HepG2 (cell line): ENCODE data around the gene RPS25. TPM values are rescaled to one million over a fixed set of nuclear protein-coding genes. Genes with fewer than 3 reads are reported as not detected.

ENCODE experiments used
- BCL6 ChIP-seq: IDR thresholded peaks from 2 replicates; pipeline ENCODE4 v1.6.1; 2016; ENCODE audit warnings: missing genetic modification reagents, missing compliant biosample characterization
- CC2D1A ChIP-seq: sonication (generic); formaldehyde crosslinking; IDR thresholded peaks from 2 replicates; pipeline ENCODE4 v1.8.1; 2023; ENCODE audit warnings: mild to moderate bottlenecking, missing genetic modification reagents
- CEBPG ChIP-seq: IDR thresholded peaks from 2 replicates; pipeline ENCODE4 v1.6.1; 2016
- EED ChIP-seq: sonication (generic); formaldehyde crosslinking; IDR thresholded peaks from 2 replicates; pipeline ENCODE4 v1.5.0; 2020; ENCODE audit warnings: mild to moderate bottlenecking, missing genetic modification reagents
- KDM2A ChIP-seq: sonication (generic); formaldehyde crosslinking; IDR thresholded peaks from 2 replicates; pipeline ENCODE4 v1.4.0; 2020; ENCODE audit warnings: low read depth, missing genetic modification reagents, borderline replicate concordance
- MBNL3 ChIP-seq: fragments of 250-450 bp; sonication (Bioruptor Pico); conservative IDR thresholded peaks from 2 replicates; pipeline ENCODE4 v1.8.0; 2022; ENCODE audit warnings: mild to moderate bottlenecking, inconsistent platforms
- MED8 ChIP-seq: sonication (generic); formaldehyde crosslinking; IDR thresholded peaks from 2 replicates; pipeline ENCODE4 v1.8.1; 2023; ENCODE audit warnings: mild to moderate bottlenecking, missing genetic modification reagents; ENCODE audit not compliant: insufficient replicate concordance
- MTF1 ChIP-seq: sonication (generic); formaldehyde crosslinking; IDR thresholded peaks from 2 replicates; pipeline ENCODE4 v1.5.0; 2020; ENCODE audit warnings: missing genetic modification reagents
- NCOA2 ChIP-seq: sonication (generic); formaldehyde crosslinking; IDR thresholded peaks from 2 replicates; pipeline ENCODE4 v1.8.0; 2022; ENCODE audit warnings: inconsistent platforms
- POLR2G ChIP-seq: fragments of 200-400 bp; formaldehyde crosslinking; IDR thresholded peaks from 2 replicates; pipeline ENCODE4 v1.6.1; 2018; ENCODE audit warnings: mild to moderate bottlenecking, low read depth, low read length, moderate library complexity
- SMAD3 ChIP-seq: sonication (generic); formaldehyde crosslinking; IDR thresholded peaks from 2 replicates; pipeline ENCODE4 v1.4.0; 2020; ENCODE audit warnings: missing genetic modification reagents
- SRSF1 ChIP-seq: fragments of 200-400 bp; formaldehyde crosslinking; optimal IDR thresholded peaks from 2 replicates; pipeline ENCODE3; 2017; ENCODE audit warnings: mild to moderate bottlenecking, low read depth, low read length, moderate library complexity
- ZNF24 ChIP-seq: fragments of 450-650 bp; IDR thresholded peaks from 2 replicates; pipeline ENCODE4 v1.6.1; 2017; ENCODE audit warnings: antibody characterized with exemption, mild to moderate bottlenecking
- ZNF350 ChIP-seq: sonication (generic); formaldehyde crosslinking; IDR thresholded peaks from 2 replicates; pipeline ENCODE4 v1.4.0; 2020; ENCODE audit warnings: mild to moderate bottlenecking, low read depth, missing genetic modification reagents, borderline replicate concordance
- ZNF430 ChIP-seq: sonication (generic); formaldehyde crosslinking; IDR thresholded peaks from 2 replicates; pipeline ENCODE4 v1.9.0; 2021; ENCODE audit warnings: mild to moderate bottlenecking, missing genetic modification reagents
- ZNF563 ChIP-seq: sonication (generic); formaldehyde crosslinking; IDR thresholded peaks from 2 replicates; pipeline ENCODE4 v1.8.0; 2022; ENCODE audit warnings: mild to moderate bottlenecking, moderate library complexity, missing genetic modification reagents
- ZNF577 ChIP-seq: sonication (generic); formaldehyde crosslinking; IDR thresholded peaks from 2 replicates; pipeline ENCODE4 v1.4.0; 2020; ENCODE audit warnings: mild to moderate bottlenecking, low read depth, missing genetic modification reagents, borderline replicate concordance
- ZNF841 ChIP-seq: sonication (generic); formaldehyde crosslinking; IDR thresholded peaks from 2 replicates; pipeline ENCODE4 v1.8.1; 2023; ENCODE audit warnings: missing genetic modification reagents, borderline replicate concordance
- ZSCAN29 ChIP-seq: sonication (generic); formaldehyde crosslinking; conservative IDR thresholded peaks from 2 replicates; pipeline ENCODE4 v1.4.0; 2020; ENCODE audit warnings: mild to moderate bottlenecking, missing genetic modification reagents
- polyA plus RNA-seq, 8 experiments: library from polyadenylated mRNA; depleted of rRNA in 3 of 8; stranded (reverse) in 7 of 8; unstranded in 1 of 8; fragments of >200 nt; fragmentation: Illumina TruSeq in 4 of 8; extraction: Trizol in 4 of 8; gene quantifications; 2 replicates each; pipeline versions ENCODE4 v1.2.1 to v1.2.3, GENCODE V29; 2011 to 2016; ENCODE audit warnings: low read depth in 4 of 8, missing spikeins in 1 of 8, mixed read lengths in 1 of 8; ENCODE audit not compliant: insufficient read depth in 1 of 8
- total RNA-seq, 5 experiments: library from RNA; depleted of rRNA; stranded (reverse); fragments of >200 nt; fragmentation: Illumina TruSeq; extraction: Trizol; gene quantifications; 2 replicates each; pipeline ENCODE4 v1.2.3, GENCODE V29; 2016; ENCODE audit warnings: low read depth in 1 of 5
- TF ChIP-seq, protein P1 (sequence below): sonication (generic); formaldehyde crosslinking; IDR thresholded peaks from 2 replicates; pipeline ENCODE4 v1.4.0; 2020; ENCODE audit warnings: missing genetic modification reagents
- TF ChIP-seq, protein P2 (sequence below): sonication (generic); formaldehyde crosslinking; conservative IDR thresholded peaks from 2 replicates; pipeline ENCODE4 v1.4.0; 2020; ENCODE audit warnings: missing genetic modification reagents
- TF ChIP-seq, protein P3 (sequence below): sonication (generic); formaldehyde crosslinking; conservative IDR thresholded peaks from 2 replicates; pipeline ENCODE4 v1.8.0; 2022; ENCODE audit warnings: mild to moderate bottlenecking, moderate library complexity, missing genetic modification reagents

RPS25 gene
- total and polyA plus RNA-seq, 2 of the 13 experiments (the other 11 are each of a cell fraction or from before 2014, with no cell fraction given): 839 to 1,415 TPM

DNA sequence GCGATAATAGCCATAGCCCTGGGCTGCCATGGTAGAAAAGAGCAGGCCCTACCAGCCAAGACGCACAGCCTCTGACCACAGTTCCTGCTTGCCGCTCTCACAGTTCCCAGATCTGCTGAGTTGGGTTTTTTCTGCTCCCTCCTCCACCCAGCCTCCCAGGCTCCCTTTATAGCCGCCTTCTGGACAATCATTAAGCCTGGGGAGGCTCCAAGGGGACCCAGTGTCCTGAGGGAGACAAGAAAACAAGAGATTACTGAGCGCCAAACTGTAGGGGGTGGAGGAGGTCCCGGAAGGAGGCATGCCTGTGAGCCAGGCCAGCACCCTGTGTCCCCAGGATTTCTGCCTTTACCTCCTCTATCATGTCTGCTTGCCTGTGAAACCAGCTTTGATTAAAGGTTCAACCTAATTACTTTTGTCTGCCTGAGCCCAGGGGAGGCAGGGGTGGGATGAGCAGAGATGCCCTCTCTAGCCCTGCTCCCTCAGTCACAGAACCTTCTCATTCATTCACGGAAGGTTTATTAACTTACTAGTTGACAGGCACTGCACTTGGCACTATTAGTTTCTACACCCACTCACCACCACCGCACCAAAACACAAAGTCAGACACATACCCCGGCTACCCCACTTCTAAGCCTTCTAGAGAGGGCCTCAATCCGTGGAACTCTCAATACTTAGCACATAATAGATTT lies 11.3 kb upstream of the RPS25 start (continued):
- TF ChIP-seq, protein P1, sequence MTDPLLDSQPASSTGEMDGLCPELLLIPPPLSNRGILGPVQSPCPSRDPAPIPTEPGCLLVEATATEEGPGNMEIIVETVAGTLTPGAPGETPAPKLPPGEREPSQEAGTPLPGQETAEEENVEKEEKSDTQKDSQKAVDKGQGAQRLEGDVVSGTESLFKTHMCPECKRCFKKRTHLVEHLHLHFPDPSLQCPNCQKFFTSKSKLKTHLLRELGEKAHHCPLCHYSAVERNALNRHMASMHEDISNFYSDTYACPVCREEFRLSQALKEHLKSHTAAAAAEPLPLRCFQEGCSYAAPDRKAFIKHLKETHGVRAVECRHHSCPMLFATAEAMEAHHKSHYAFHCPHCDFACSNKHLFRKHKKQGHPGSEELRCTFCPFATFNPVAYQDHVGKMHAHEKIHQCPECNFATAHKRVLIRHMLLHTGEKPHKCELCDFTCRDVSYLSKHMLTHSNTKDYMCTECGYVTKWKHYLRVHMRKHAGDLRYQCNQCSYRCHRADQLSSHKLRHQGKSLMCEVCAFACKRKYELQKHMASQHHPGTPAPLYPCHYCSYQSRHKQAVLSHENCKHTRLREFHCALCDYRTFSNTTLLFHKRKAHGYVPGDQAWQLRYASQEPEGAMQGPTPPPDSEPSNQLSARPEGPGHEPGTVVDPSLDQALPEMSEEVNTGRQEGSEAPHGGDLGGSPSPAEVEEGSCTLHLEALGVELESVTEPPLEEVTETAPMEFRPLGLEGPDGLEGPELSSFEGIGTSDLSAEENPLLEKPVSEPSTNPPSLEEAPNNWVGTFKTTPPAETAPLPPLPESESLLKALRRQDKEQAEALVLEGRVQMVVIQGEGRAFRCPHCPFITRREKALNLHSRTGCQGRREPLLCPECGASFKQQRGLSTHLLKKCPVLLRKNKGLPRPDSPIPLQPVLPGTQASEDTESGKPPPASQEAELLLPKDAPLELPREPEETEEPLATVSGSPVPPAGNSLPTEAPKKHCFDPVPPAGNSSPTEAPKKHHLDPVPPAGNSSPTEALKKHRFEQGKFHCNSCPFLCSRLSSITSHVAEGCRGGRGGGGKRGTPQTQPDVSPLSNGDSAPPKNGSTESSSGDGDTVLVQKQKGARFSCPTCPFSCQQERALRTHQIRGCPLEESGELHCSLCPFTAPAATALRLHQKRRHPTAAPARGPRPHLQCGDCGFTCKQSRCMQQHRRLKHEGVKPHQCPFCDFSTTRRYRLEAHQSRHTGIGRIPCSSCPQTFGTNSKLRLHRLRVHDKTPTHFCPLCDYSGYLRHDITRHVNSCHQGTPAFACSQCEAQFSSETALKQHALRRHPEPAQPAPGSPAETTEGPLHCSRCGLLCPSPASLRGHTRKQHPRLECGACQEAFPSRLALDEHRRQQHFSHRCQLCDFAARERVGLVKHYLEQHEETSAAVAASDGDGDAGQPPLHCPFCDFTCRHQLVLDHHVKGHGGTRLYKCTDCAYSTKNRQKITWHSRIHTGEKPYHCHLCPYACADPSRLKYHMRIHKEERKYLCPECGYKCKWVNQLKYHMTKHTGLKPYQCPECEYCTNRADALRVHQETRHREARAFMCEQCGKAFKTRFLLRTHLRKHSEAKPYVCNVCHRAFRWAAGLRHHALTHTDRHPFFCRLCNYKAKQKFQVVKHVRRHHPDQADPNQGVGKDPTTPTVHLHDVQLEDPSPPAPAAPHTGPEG (CRISPR knock-in tag): no peak
- TF ChIP-seq MTF1 (CRISPR knock-in tag) (no peak), KDM2A (0 out of 2 replicates have a peak, but pooled peaks have one; percentile 27), POLR2G (peak; percentile 82), ZNF350 (CRISPR knock-in tag) (no peak), ZNF841 (CRISPR knock-in tag) (no peak), SMAD3 (CRISPR knock-in tag) (no peak), SRSF1 (no peak), ZNF563 (CRISPR knock-in tag) (0 out of 2 replicates have a peak, but pooled peaks have one; percentile 21), CC2D1A (CRISPR knock-in tag) (no peak), NCOA2 (CRISPR knock-in tag) (peak; percentile 50; the same call in 1 of the 2 replicates), ZNF24 (no peak), ZSCAN29 (no peak), EED (no peak), ZNF577 (CRISPR knock-in tag) (no peak), BCL6 (no peak), ZNF430 (no peak), MED8 (no peak), MBNL3 (CRISPR knock-in tag) (no peak), CEBPG (CRISPR knock-in tag) (peak; percentile 13; the same call in 1 of the 2 replicates)
- TF ChIP-seq, protein P2, sequence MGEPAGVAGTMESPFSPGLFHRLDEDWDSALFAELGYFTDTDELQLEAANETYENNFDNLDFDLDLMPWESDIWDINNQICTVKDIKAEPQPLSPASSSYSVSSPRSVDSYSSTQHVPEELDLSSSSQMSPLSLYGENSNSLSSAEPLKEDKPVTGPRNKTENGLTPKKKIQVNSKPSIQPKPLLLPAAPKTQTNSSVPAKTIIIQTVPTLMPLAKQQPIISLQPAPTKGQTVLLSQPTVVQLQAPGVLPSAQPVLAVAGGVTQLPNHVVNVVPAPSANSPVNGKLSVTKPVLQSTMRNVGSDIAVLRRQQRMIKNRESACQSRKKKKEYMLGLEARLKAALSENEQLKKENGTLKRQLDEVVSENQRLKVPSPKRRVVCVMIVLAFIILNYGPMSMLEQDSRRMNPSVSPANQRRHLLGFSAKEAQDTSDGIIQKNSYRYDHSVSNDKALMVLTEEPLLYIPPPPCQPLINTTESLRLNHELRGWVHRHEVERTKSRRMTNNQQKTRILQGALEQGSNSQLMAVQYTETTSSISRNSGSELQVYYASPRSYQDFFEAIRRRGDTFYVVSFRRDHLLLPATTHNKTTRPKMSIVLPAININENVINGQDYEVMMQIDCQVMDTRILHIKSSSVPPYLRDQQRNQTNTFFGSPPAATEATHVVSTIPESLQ (CRISPR knock-in tag): no peak
- TF ChIP-seq, protein P3, sequence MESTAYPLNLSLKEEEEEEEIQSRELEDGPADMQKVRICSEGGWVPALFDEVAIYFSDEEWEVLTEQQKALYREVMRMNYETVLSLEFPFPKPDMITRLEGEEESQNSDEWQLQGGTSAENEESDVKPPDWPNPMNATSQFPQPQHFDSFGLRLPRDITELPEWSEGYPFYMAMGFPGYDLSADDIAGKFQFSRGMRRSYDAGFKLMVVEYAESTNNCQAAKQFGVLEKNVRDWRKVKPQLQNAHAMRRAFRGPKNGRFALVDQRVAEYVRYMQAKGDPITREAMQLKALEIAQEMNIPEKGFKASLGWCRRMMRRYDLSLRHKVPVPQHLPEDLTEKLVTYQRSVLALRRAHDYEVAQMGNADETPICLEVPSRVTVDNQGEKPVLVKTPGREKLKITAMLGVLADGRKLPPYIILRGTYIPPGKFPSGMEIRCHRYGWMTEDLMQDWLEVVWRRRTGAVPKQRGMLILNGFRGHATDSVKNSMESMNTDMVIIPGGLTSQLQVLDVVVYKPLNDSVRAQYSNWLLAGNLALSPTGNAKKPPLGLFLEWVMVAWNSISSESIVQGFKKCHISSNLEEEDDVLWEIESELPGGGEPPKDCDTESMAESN (CRISPR knock-in tag): peak; percentile 30; the same call in 1 of the 2 replicates
